Cardiac fibroblast (primary cell): ENCODE results near the gene PALLD.

Source experiments
- DNase-seq, 2 donors: peaks; one replicate each; pipeline versions ENCODE4 v3.0.0 to v3.0.0-alpha.2; 2010; ENCODE audit warnings: low read depth in 2 of 2
- H3K4me3 ChIP-seq, 2 donors: replicated peaks in 1 of 2; 1 replicate in 1 of 2; 2 replicates in 1 of 2; pipeline ENCODE4 v1.5.1; 2011; ENCODE audit warnings: low read depth in 2 of 2, low read length in 2 of 2, mild to moderate bottlenecking in 2 of 2, moderate library complexity in 1 of 2
- CTCF ChIP-seq: IDR thresholded peaks from one replicate; pipeline ENCODE4 v1.5.1; 2011; ENCODE audit warnings: low read depth, mild to moderate bottlenecking, low read length, inconsistent platforms

Gene PALLD

GRCh38 chr4:168614281-168615057, 117.6 kb downstream of the PALLD start:
- no peak overlapping the region for H3K4me3 ChIP-seq
- TF ChIP-seq CTCF: no peak
- no peak for DNase-seq

GRCh38 chr4:168615294-168616065, 118.6 kb downstream of the PALLD start:
- TF ChIP-seq CTCF: no peak

GRCh38 chr4:168618577-168619265, 121.9 kb downstream of the PALLD start:
- DNase-seq: peak in 1 of 2 donors; percentile 90

More at GRCh38 chr4:168615294-168616065, 118.6 kb downstream of the PALLD start:
- no peak overlapping the region for H3K4me3 ChIP-seq
- peak; percentile 74 to 79 for DNase-seq

DNA sequence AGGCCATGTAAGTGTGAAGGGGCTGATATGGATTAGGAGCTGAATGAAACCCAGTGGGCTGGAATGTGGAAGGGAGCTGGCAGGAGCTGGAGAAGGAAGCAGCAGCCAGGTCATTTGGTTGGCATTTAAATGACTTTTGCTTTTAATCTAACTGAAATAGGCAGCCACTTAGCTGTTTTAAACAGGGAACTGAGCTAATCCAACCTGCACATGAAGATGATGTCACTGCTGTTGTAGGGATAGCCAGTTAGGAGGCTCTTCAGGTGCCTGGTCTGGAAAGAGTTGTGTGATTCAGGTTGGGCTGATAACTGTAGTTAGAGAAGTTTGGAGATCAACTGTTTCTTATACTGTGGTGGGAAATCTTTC, 122.4 kb downstream of the PALLD start:
- H3K4me3 ChIP-seq: no peak overlapping the region
- peak in 1 of 2 donors; percentile 35 for DNase-seq

More at GRCh38 chr4:168618577-168619265, 121.9 kb downstream of the PALLD start:
- TF ChIP-seq CTCF: no peak
- H3K4me3 ChIP-seq: no peak overlapping the region

DNA sequence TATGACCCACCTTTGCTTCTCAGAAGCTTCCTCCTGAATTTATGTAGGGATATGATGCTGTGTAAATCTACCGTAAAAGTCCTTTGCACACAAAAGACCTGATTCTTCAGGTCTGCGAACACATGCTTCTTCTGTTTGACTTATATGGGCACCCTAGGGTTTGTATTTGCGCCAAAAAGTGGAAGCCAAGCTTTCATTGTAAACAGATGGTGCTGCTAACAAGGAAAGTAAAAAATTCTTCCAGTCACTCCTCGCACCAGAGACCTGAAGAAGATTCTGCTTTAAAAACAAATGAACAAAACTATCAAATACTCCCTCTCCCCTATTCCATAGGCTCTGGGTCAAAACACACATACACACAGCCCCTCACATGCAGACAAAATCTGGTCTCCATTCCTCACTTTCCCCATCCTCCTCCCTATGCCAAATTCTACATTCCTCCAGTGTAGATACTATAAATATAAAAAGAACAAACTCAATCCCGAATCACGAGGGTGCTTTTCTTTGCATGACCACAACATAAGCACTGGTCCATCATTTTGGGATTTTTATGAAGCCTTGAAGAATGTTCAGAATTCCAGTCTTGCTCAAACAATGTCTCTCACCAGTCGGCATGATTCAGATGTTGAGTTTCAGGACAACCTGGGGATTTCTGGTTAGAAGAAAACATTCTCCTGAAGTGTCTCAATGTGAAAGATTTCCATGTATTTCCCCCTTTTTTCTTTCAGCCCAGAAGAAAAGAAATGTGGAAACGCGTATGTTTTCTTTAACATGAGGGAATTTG, 125.1 kb downstream of the PALLD start:
- no peak for TF ChIP-seq CTCF
- no peak overlapping the region for H3K4me3 ChIP-seq
- peak; percentile 48 to 96 for DNase-seq

More for the DNA sequence above, 122.4 kb downstream of the PALLD start:
- TF ChIP-seq CTCF: no peak

GRCh38 chr4:168622600-168622999, 125.7 kb downstream of the PALLD start:
- TF ChIP-seq CTCF: no peak
- no peak for DNase-seq
- no peak overlapping the region for H3K4me3 ChIP-seq
